Endometrial microvascular endothelial cells (primary cell): Measurements from ENCODE around the gene ATP11A. TPM values are rescaled to one million over a fixed set of nuclear protein-coding genes. Genes with fewer than 3 reads are reported as not detected.

ENCODE experiments used
- in situ Hi-C: cut with HindIII; loops from 2 replicates; pipeline ENCODE4 v1.10.0; 2017; ENCODE audit warnings: low sequenced_read_pairs, low pct_unique_long_range_greater_than_20kb; ENCODE audit errors: inconsistent ontology term
- total RNA-seq: library from RNA; depleted of rRNA; stranded (reverse); fragments of >200 nt; gene quantifications from one replicate; pipeline ENCODE4 v1.2.3, GENCODE V29; 2015; ENCODE audit errors: inconsistent ontology term

Gene ATP11A
- total RNA-seq, 1 donor from 2014 or later, result 45.8 TPM

GRCh38 chr13:112912726-112913440 lies 223.0 kb downstream of the ATP11A start:
- in situ Hi-C loops, result no loop called here

GRCh38 chr13:112916296-112916695 lies 226.5 kb downstream of the ATP11A start:
- in situ Hi-C loops, result no loop called here

- in situ Hi-C loops, result no loop called here
Observed at GRCh38 chr13:112917056-112917664, 227.3 kb downstream of the ATP11A start.

GRCh38 chr13:112917737-112918136 lies 227.9 kb downstream of the ATP11A start:
- in situ Hi-C loops, result no loop called here

- in situ Hi-C loops, result no loop called here
Observed at GRCh38 chr13:112918266-112918665, 228.4 kb downstream of the ATP11A start.

GRCh38 chr13:112918746-112919145 lies 228.9 kb downstream of the ATP11A start:
- in situ Hi-C loops, result no loop called here

- in situ Hi-C loops, result no loop called here
Observed at GRCh38 chr13:112923962-112924361, 234.1 kb downstream of the ATP11A start.

- in situ Hi-C loops, result no loop called here
Observed at GRCh38 chr13:112924365-112924764, 234.5 kb downstream of the ATP11A start.

- in situ Hi-C loops, result no loop called here
Observed at GRCh38 chr13:112926003-112926402, 236.2 kb downstream of the ATP11A start.

- in situ Hi-C loops, result no loop called here
Observed at GRCh38 chr13:112926993-112927392, 237.2 kb downstream of the ATP11A start.

GRCh38 chr13:112928020-112928971 lies 238.5 kb downstream of the ATP11A start:
- in situ Hi-C loops, result no loop called here

GRCh38 chr13:112928972-112929782 lies 239.3 kb downstream of the ATP11A start:
- in situ Hi-C loops, result no loop called here

GRCh38 chr13:112929783-112930055 lies 239.9 kb downstream of the ATP11A start:
- in situ Hi-C loops, result no loop called here

GRCh38 chr13:112930192-112930591 lies 240.4 kb downstream of the ATP11A start:
- in situ Hi-C loops, result no loop called here

- in situ Hi-C loops, result no loop called here
Observed at GRCh38 chr13:112931028-112931934, 241.4 kb downstream of the ATP11A start.

- in situ Hi-C loops, result no loop called here
Observed at GRCh38 chr13:112932971-112933370, 243.1 kb downstream of the ATP11A start.

- in situ Hi-C loops, result no loop called here
Observed at GRCh38 chr13:112933649-112934048, 243.8 kb downstream of the ATP11A start.

GRCh38 chr13:112934078-112934477 lies 244.2 kb downstream of the ATP11A start:
- in situ Hi-C loops, result no loop called here
